ENCODE data around the gene CC2D2A.

- TF ChIP-seq POLR2AphosphoS5 (IDR thresholded peaks at IDR 0.05; ENCODE audit: borderline replicate concordance, low read depth, low read length) = no peak
- no peak for TF ChIP-seq EZH2 (IDR thresholded peaks at IDR 0.05)
- TF ChIP-seq FOXP2 (optimal IDR thresholded peaks at IDR 0.05; ENCODE audit: control extremely low read depth, extremely low read length, insufficient read depth) = no peak
Measured at GRCh38 chr4:15438939-15439524, 30.6 kb upstream of the CC2D2A start.
